HepG2 (cell line): ENCODE results near the gene N4BP2. TPM values are rescaled to one million over a fixed set of nuclear protein-coding genes. Genes with fewer than 3 reads are reported as not detected.
"Not testable (repeated sequence)": the region's sequence is repeated elsewhere in the genome, so short reads cannot be mapped to it uniquely, and the experiment has no call there.

ENCODE experiments used
- ATAC-seq: fragments of 200-7000 bp; cut with Tn5 transposase; 3 replicates; pipeline ENCODE4 v1.9.1; 2020; ENCODE audit warnings: mild to moderate bottlenecking, moderate library complexity
- BruUV-seq: library from RNA; stranded (reverse); fragments of 400-500 nt; replicated peaks from 2 replicates; lab custom pipeline; 2021; lab: Mats Ljungman, UMichigan
- CTCF ChIA-PET: fragments of 300-600 bp; formaldehyde crosslinking; extraction: SDS; loops from one replicate; lab custom pipeline; 2021; ENCODE audit warnings: low total read pairs, inconsistent platforms, low intra/inter-chr PET ratio; lab: Yijun Ruan, JAX
- POLR2A ChIA-PET: fragments of 350-600 bp; sonication (Branson Sonifier 250); formaldehyde crosslinking; loops from one replicate; lab custom pipeline; 2020; ENCODE audit warnings: antibody characterized with exemption, inconsistent platforms; lab: Yijun Ruan, JAX
- DNase-seq: peaks from one replicate; pipeline ENCODE4 v3.0.0-alpha.2; 2015; ENCODE audit warnings: low spot score
- FAIRE-seq: peaks from 3 replicates; lab custom pipeline; 2011; peaks lifted over from hg19 to GRCh38; lab: Jason Lieb, UNC
- H2AFZ ChIP-seq: one replicate; pipeline ENCODE4 v1.6.1; 2011; ENCODE audit warnings: low read length, inconsistent platforms
- H3K27ac ChIP-seq: fragments of 300-600 bp; 3 replicates; pipeline ENCODE4 v1.8.0; 2011; ENCODE audit warnings: mixed run types, mild to moderate bottlenecking, mixed read lengths, low read length, inconsistent platforms; ENCODE audit not compliant: insufficient read depth; ENCODE audit errors: extremely low read length
- H3K27me3 ChIP-seq, 2 experiments: fragments of 200-600 bp in 1 of 2; 2 replicates in 1 of 2; 3 replicates in 1 of 2; pipeline versions ENCODE4 v1.6.0 to v1.8.0; 2011; ENCODE audit warnings: low read length in 2 of 2, mild to moderate bottlenecking in 2 of 2, moderate library complexity in 2 of 2, inconsistent platforms in 1 of 2; ENCODE audit not compliant: insufficient read depth in 2 of 2, control insufficient read depth in 1 of 2
- H3K36me3 ChIP-seq, 2 experiments: fragments of 200-600 bp in 1 of 2; replicated peaks in 1 of 2; 2 replicates in 1 of 2; 3 replicates in 1 of 2; pipeline versions ENCODE4 v1.5.1 to v1.8.0; 2011; ENCODE audit warnings: low read length in 2 of 2, inconsistent platforms in 1 of 2; ENCODE audit not compliant: insufficient read depth in 2 of 2, control insufficient read depth in 1 of 2
- H3K4me1 ChIP-seq: 2 replicates; pipeline ENCODE4 v1.5.1; 2012; ENCODE audit warnings: low read length, inconsistent platforms; ENCODE audit not compliant: insufficient read depth
- H3K4me2 ChIP-seq: 2 replicates; pipeline ENCODE4 v1.6.0; 2011; ENCODE audit warnings: low read depth, low read length, inconsistent platforms
- H3K4me3 ChIP-seq, 3 experiments: fragments of 200-600 bp in 1 of 3; sonication (generic), shearing (Covaris generic) in 1 of 3; replicated peaks in 1 of 3; 2 replicates each; pipeline ENCODE4 v1.5.1; 2011 to 2016; ENCODE audit warnings: low read length in 3 of 3, inconsistent platforms in 2 of 3, low read depth in 2 of 3, mild to moderate bottlenecking in 2 of 3, control low read depth in 1 of 3, mixed read lengths in 1 of 3; ENCODE audit not compliant: insufficient read depth in 1 of 3
- H3K79me2 ChIP-seq: one replicate; pipeline ENCODE4 v1.6.1; 2011; ENCODE audit warnings: low read length, inconsistent platforms; ENCODE audit not compliant: insufficient read depth
- H3K9ac ChIP-seq: 2 replicates; pipeline ENCODE4 v1.6.0; 2011; ENCODE audit warnings: mild to moderate bottlenecking, low read depth, low read length, inconsistent platforms; ENCODE audit not compliant: insufficient read depth
- H3K9me3 ChIP-seq: 2 replicates; pipeline ENCODE4 v1.5.1; 2012; ENCODE audit warnings: mild to moderate bottlenecking, low read length
- H4K20me1 ChIP-seq: 2 replicates; pipeline ENCODE4 v1.6.0; 2011; ENCODE audit warnings: inconsistent platforms, mild to moderate bottlenecking, low read length, moderate library complexity; ENCODE audit not compliant: insufficient read depth
- MAFF ChIP-seq: IDR thresholded peaks from 2 replicates; pipeline ENCODE4 v1.6.1; 2011; ENCODE audit warnings: low read depth, low read length, improper control_type of control experiment
- MAFK ChIP-seq, 2 experiments: IDR thresholded peaks in 1 of 2; conservative IDR thresholded peaks in 1 of 2; 2 replicates each; pipeline ENCODE4 v1.6.1; 2011; ENCODE audit warnings: improper control_type of control experiment in 2 of 2, low read length in 2 of 2
- TRIM24 ChIP-seq: sonication (generic); formaldehyde crosslinking; IDR thresholded peaks from 2 replicates; pipeline ENCODE4 v1.8.0; 2022; ENCODE audit warnings: mild to moderate bottlenecking, missing genetic modification reagents
- WGBS: methylation state at CpG from one replicate; pipeline ENCODE4 v1.1.6; 2017; ENCODE audit warnings: low lambda C conversion rate; 5-methylcytosine and 5-hydroxymethylcytosine counted together
- in situ Hi-C: cut with HindIII; loops from 2 replicates; pipeline ENCODE4 v1.10.0; 2017; ENCODE audit warnings: low pct_unique_long_range_greater_than_20kb; ENCODE audit not compliant: extremely low pct_ligation_motif_present
- intact Hi-C: fragments of 100-400 bp; cut with micrococcal nuclease; formaldehyde crosslinking; loops from one replicate; pipeline ENCODE4 v1.10.0; 2022; ENCODE audit not compliant: unreplicated experiment
- polyA plus RNA-seq, 8 experiments: library from polyadenylated mRNA; depleted of rRNA in 3 of 8; stranded (reverse) in 7 of 8; unstranded in 1 of 8; fragments of >200 nt; fragmentation: Illumina TruSeq in 4 of 8; extraction: Trizol in 4 of 8; gene quantifications; 2 replicates each; pipeline versions ENCODE4 v1.2.1 to v1.2.3, GENCODE V29; 2011 to 2016; ENCODE audit warnings: low read depth in 4 of 8, missing spikeins in 1 of 8, mixed read lengths in 1 of 8; ENCODE audit not compliant: insufficient read depth in 1 of 8
- total RNA-seq, 5 experiments: library from RNA; depleted of rRNA; stranded (reverse); fragments of >200 nt; fragmentation: Illumina TruSeq; extraction: Trizol; gene quantifications; 2 replicates each; pipeline ENCODE4 v1.2.3, GENCODE V29; 2016; ENCODE audit warnings: low read depth in 1 of 5

Gene N4BP2
- total and polyA plus RNA-seq, 2 of the 13 experiments (the other 11 are each of a cell fraction or from before 2014, with no cell fraction given): 5.6 to 12.9 TPM

DNA sequence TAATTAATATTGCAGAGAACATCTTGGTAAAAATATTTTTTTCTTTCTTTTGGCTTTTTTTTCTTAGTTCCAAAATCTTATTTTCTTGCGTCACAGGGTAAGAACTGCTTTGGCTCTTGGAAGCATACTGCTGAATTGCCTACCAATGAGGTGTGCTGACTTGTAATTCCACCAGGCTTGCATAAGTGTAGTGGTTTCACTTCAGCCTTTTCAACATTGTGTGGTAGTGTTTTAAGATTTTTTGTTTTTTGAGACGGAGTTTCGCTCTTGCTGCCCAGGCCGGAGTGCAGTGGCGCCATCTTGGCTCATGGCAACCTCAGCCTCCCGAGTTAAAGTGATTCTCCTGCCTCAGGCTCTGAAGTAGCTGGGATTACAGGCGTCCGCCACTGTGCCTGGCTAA, 42.4 kb downstream of the N4BP2 start:
- Histone ChIP-seq H2AFZ (no peak overlapping the region), H3K4me1 (no peaks in the 10 kb centered on the region), H3K9ac (no peak overlapping the region), H3K27ac (no peak overlapping the region), H4K20me1 (no peaks in the 10 kb centered on the region; the same call in 1 of the 2 replicates), H3K36me3 (peaks cover 4 to 10% of the 10 kb centered on the region in 2 experiments; a peak in 4 of 5 replicates), H3K27me3 (no peaks in the 10 kb centered on the region), H3K79me2 (no peaks in the 10 kb centered on the region), H3K4me3 (no peak overlapping the region), H3K4me2 (no peak overlapping the region), H3K9me3 (no peaks in the 10 kb centered on the region)
- no TSS peak for BruUV-seq
- ChIA-PET POLR2A (no interaction called here), CTCF (no interaction called here)
- ATAC-seq (no peak), FAIRE-seq (no peak), DNase-seq (no peak)
- in situ Hi-C loops (no loop called here), intact Hi-C loops (no loop called here)
- no peak for TF ChIP-seq TRIM24
- 96% methylated on average over 8 of the region's 8 CpGs for WGBS

DNA sequence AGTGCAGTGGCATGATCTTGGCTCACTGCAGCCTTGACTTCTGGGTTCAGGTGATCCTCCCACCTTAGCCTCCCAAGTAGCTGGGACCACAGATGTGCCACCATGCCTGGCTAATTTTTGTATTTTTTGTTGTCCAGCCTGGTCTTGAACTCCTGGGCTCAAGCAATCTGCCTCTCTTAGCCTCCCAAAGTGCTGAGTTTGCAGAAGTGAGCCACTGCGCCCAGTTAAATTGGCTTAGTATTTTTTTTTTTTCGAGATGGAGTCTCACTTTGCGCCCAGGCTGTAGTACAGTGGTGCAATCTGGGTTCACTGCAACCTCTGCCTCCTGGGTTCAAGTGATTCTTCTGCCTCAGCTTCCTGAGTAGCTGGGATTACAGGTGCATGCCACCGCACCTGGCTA, 50.5 kb downstream of the N4BP2 start:
- not testable (repeated sequence) for H3K79me2 ChIP-seq, H3K27ac ChIP-seq, H4K20me1 ChIP-seq, H2AFZ ChIP-seq
- peak; percentile 75 to 87 for TF ChIP-seq MAFK (conservative IDR thresholded peaks at IDR 0.05 in 1 of 2, IDR thresholded peaks at IDR 0.05 in 1 of 2; ENCODE audit: low read length in 2 of 2)
- peak; percentile 80 for TF ChIP-seq MAFF
- TF ChIP-seq, all 625 proteins: peak for 2; not testable (repeated sequence) for 623
- in situ Hi-C loops, H3K9ac ChIP-seq, H3K4me3 ChIP-seq, CTCF ChIA-PET, H3K4me2 ChIP-seq, H3K4me1 ChIP-seq, BruUV-seq, FAIRE-seq, H3K9me3 ChIP-seq, intact Hi-C loops, H3K27me3 ChIP-seq, DNase-seq, POLR2A ChIA-PET, ATAC-seq: not testable (repeated sequence)
- WGBS: 100% methylated on average over 4 of the region's 4 CpGs
- H3K36me3 ChIP-seq: peaks cover 6 to 24% of the 10 kb centered on the region in 2 experiments; a peak in 4 of 5 replicates
